AG04449 (cell line): Measurements from ENCODE around the gene FRK.
"Not testable (repeated sequence)": the region's sequence is repeated elsewhere in the genome, so short reads cannot be mapped to it uniquely, and the experiment has no call there.

ENCODE experiments used
- CTCF ChIA-PET: fragments of 350-600 bp; formaldehyde crosslinking; extraction: SDS; loops from one replicate; lab custom pipeline; 2021; ENCODE audit warnings: antibody characterized with exemption; lab: Yijun Ruan, JAX
- POLR2A ChIA-PET: fragments of 400-600, 350-600 bp; formaldehyde crosslinking; extraction: SDS; loops from one replicate; lab custom pipeline; 2020; ENCODE audit warnings: antibody characterized with exemption, inconsistent platforms; lab: Yijun Ruan, JAX
- DNase-seq: peaks from one replicate; pipeline ENCODE4 v3.0.0-alpha.2; 2010; ENCODE audit warnings: low read depth, low spot score
- H3K4me3 ChIP-seq: 2 replicates; pipeline ENCODE4 v1.5.1; 2011; ENCODE audit warnings: low read depth, mild to moderate bottlenecking, control low read depth, low read length
- TF ChIP-seq, protein P1 (sequence below): IDR thresholded peaks from one replicate; pipeline ENCODE4 v1.5.1; 2011; ENCODE audit warnings: mild to moderate bottlenecking, moderate library complexity, low read length, control low read depth, inconsistent platforms; ENCODE audit not compliant: insufficient read depth; ENCODE audit errors: missing control alignments

The FRK gene

GRCh38 chr6:115896538-115897129 is 164.1 kb downstream of the FRK start:
- DNase-seq = no peak
- CTCF ChIA-PET = interaction anchor here (0.6 to 1.9 kb wide), 13 partner anchors 9 to 1902 kb away, joined by 3 to 10 read pairs (median 3); no protein-coding TSS in a partner anchor
- H3K4me3 ChIP-seq = no peak overlapping the region
- TF ChIP-seq, protein P1, sequence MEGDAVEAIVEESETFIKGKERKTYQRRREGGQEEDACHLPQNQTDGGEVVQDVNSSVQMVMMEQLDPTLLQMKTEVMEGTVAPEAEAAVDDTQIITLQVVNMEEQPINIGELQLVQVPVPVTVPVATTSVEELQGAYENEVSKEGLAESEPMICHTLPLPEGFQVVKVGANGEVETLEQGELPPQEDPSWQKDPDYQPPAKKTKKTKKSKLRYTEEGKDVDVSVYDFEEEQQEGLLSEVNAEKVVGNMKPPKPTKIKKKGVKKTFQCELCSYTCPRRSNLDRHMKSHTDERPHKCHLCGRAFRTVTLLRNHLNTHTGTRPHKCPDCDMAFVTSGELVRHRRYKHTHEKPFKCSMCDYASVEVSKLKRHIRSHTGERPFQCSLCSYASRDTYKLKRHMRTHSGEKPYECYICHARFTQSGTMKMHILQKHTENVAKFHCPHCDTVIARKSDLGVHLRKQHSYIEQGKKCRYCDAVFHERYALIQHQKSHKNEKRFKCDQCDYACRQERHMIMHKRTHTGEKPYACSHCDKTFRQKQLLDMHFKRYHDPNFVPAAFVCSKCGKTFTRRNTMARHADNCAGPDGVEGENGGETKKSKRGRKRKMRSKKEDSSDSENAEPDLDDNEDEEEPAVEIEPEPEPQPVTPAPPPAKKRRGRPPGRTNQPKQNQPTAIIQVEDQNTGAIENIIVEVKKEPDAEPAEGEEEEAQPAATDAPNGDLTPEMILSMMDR = peak; percentile 70
- POLR2A ChIA-PET = no interaction called here

DNA sequence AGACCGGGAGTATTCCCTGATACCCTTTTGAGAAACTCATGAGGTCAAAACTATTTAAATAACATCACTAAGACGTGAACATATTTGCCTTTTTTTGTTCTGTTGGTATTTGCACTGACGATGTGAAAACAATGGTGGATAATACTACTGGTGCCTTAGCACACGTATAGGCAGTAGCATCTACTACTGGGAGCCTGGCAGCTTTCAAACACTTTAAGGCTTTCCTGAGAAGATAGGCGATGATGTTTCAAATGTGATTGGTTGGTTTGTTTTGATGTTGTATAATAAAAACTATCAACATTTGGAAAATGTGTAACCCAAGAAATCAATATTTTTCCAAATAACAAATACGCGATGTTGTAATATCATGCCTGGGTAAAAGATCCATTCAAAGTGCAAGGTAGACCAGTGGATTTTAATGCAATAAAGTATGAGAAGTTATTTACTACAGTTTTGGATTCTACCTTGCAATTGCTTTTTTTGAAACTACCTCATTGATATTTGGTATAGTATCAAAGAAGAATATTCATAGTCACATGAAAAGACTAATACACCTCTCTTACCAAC is 166.2 kb downstream of the FRK start:
- CTCF ChIA-PET = interaction anchor here (1.0 kb wide), 1 partner anchor 1146 kb away, joined by 3 read pairs; no protein-coding TSS in a partner anchor
- H3K4me3 ChIP-seq = no peak overlapping the region
- POLR2A ChIA-PET = no interaction called here
- TF ChIP-seq, protein P1 = no peak
- no peak for DNase-seq

- CTCF ChIA-PET = no interaction called here
These were observed 168.9 kb downstream of the FRK start for GRCh38 chr6:115891750-115892149.

DNA sequence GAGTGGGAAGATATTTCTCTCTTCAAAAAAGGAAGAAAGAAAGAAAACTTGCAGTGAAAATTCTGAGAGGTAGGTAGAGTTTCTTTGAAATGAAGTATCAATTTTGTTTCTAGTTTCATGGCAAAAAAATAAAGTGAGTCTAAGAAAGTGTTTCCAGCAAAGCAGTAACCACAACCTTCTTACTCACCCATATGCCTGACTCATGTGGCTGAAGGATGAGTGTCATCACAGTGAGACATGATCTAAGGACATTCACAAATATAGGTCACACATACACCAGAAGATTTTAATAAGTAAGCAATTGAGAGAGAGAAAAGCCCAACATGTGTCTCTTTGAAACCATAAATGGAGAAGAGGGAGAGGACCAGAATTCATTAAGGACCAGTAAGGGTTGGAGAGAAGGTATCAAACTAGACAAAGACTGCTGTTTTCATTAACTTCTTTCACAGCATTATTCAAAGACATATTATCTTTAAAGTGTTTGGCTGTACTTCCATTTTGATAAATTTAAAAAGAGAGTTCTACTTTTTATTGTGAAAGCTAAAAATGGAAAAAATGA is 169.5 kb downstream of the FRK start:
- CTCF ChIA-PET = no interaction called here
- TF ChIP-seq, protein P1 = no peak
- DNase-seq = no peak
- no peak overlapping the region for H3K4me3 ChIP-seq
- POLR2A ChIA-PET = no interaction called here

More at GRCh38 chr6:115891750-115892149, 168.9 kb downstream of the FRK start:
- no peak overlapping the region for H3K4me3 ChIP-seq
- no peak for DNase-seq
- TF ChIP-seq, protein P1 = no peak
- POLR2A ChIA-PET = no interaction called here

DNA sequence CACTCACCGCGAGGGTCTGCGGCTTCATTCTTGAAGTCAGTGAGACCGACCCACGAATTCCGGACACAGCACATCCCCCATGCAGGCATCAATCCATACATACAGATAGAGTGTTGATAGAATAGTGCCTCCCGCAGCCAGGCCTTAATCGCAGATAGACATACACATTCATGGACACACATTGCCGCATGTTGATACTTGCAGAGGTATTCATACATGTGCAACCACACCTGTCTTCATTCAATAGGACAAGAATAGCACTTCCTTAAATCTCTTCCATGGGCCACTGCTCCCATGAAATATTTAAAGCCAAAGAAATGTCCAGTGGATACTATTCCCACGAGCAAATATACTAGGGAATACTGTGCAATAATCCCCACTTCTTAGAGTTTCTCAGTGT is 170.5 kb downstream of the FRK start:
- ChIA-PET POLR2A (no interaction called here), CTCF (no interaction called here)
- DNase-seq = no peak
- TF ChIP-seq, protein P1 = no peak
- H3K4me3 ChIP-seq = no peak overlapping the region

DNA sequence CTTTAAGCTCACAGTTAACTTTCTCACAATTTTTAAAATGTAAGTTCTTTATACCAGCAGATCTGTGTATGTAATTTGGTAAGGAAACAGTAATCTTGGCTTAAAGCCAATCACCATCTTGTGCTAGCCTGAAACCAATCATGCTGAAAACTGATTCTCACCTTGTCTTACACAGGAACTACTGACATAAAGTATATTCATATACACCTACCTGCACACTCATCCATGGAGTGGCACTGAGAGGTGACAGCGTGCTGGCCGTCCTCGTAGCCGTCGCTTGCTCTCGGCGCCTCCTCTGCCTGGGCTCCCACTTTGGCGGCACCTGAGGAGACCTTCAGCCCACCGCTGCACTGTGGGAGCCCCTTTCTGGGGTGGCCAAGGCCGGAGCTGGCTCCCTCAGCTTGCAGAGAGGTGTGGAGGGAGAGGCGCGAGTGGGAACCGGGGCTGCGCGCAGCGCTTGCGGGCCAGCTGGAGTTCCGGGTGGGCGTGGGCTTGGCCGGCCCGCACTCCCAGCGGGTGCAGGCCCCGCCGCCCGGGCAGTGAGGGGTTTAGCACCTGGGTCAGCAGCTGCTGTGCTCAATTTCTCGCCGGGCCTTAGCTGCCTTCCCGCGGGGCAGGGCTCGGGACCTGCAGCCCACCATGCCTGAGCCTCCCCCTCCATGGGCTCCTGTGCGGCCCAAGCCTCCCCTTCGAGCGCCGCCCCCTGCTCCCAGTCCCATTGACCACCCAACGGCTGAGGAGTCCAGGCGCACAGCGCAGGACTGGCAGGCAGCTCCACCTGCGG is 171.8 kb downstream of the FRK start:
- CTCF ChIA-PET = interaction anchor here (0.6 kb wide), 1 partner anchor 122 kb away, joined by 4 read pairs; no protein-coding TSS in a partner anchor

More for the DNA sequence above, 171.8 kb downstream of the FRK start:
- DNase-seq, H3K4me3 ChIP-seq, POLR2A ChIA-PET: not testable (repeated sequence)
